Liver (tissue), 9 donors: ENCODE results near the gene GLMN. TPM values are rescaled to one million over a fixed set of nuclear protein-coding genes. Genes with fewer than 3 reads are reported as not detected.

Experiments
- DNase-seq: peaks from one replicate; pipeline ENCODE4 v3.0.0-alpha.2; 2017; ENCODE audit warnings: low spot score
- H3K27ac ChIP-seq, 2 donors: one replicate each; pipeline ENCODE4 v1.7.0; 2013; ENCODE audit warnings: inconsistent platforms in 2 of 2, low read length in 2 of 2, control low read depth in 1 of 2, low read depth in 1 of 2, mild to moderate bottlenecking in 1 of 2
- H3K27me3 ChIP-seq, 4 donors: one replicate each; pipeline versions ENCODE4 v1.6.1 to v1.7.0; 2013; ENCODE audit warnings: low read length in 3 of 4, inconsistent platforms in 1 of 4, mild to moderate bottlenecking in 1 of 4, moderate library complexity in 1 of 4; ENCODE audit not compliant: control insufficient read depth in 4 of 4, insufficient read depth in 4 of 4
- H3K36me3 ChIP-seq, 4 donors: one replicate each; pipeline versions ENCODE4 v1.6.1 to v1.7.0; 2013; ENCODE audit warnings: low read length in 3 of 4, mild to moderate bottlenecking in 3 of 4, low read depth in 1 of 4, moderate library complexity in 1 of 4; ENCODE audit not compliant: control insufficient read depth in 4 of 4, insufficient read depth in 3 of 4
- H3K4me1 ChIP-seq, 4 donors: one replicate each; pipeline versions ENCODE4 v1.6.1 to v1.7.0; 2013; ENCODE audit warnings: low read length in 3 of 4, mild to moderate bottlenecking in 3 of 4, moderate library complexity in 1 of 4; ENCODE audit not compliant: control insufficient read depth in 4 of 4, insufficient read depth in 4 of 4
- H3K4me3 ChIP-seq, 3 donors: one replicate each; pipeline versions ENCODE4 v1.6.1 to v1.7.0; 2013; ENCODE audit warnings: low read length in 3 of 3, control low read depth in 1 of 3, low read depth in 1 of 3, mild to moderate bottlenecking in 1 of 3
- H3K9ac ChIP-seq, 2 donors: one replicate each; pipeline ENCODE4 v1.7.0; 2013; ENCODE audit warnings: low read length in 2 of 2, mild to moderate bottlenecking in 2 of 2, moderate library complexity in 2 of 2, control low read depth in 1 of 2, low read depth in 1 of 2
- H3K9me3 ChIP-seq, 4 donors: one replicate each; pipeline versions ENCODE4 v1.6.1 to v1.7.0; 2013; ENCODE audit warnings: low read length in 3 of 4; ENCODE audit not compliant: control insufficient read depth in 4 of 4
- ATF3 ChIP-seq: IDR thresholded peaks from 2 replicates; pipeline ENCODE4 v1.6.1; 2016; ENCODE audit warnings: antibody characterized with exemption
- CTCF ChIP-seq: fragments of 150-350 bp; IDR thresholded peaks from 2 replicates; pipeline ENCODE4 v1.5.1; 2017; ENCODE audit warnings: improper control_type of control experiment, low read depth, low read length; ENCODE audit not compliant: missing input control
- FOXA2 ChIP-seq: IDR thresholded peaks from 2 replicates; pipeline ENCODE4 v1.6.1; 2016; ENCODE audit warnings: antibody characterized with exemption
- HNF4A ChIP-seq, 2 donors: conservative IDR thresholded peaks; 2 replicates each; pipeline ENCODE4 v1.6.1; 2016; ENCODE audit warnings: antibody characterized with exemption in 2 of 2, mild to moderate bottlenecking in 2 of 2
- HNF4G ChIP-seq: IDR thresholded peaks from 2 replicates; pipeline ENCODE4 v1.6.1; 2016; ENCODE audit warnings: antibody characterized with exemption
- JUND ChIP-seq, 2 donors: IDR thresholded peaks; 2 replicates each; pipeline ENCODE4 v1.6.1; 2016; ENCODE audit warnings: antibody characterized with exemption in 2 of 2
- MAX ChIP-seq: IDR thresholded peaks from 2 replicates; pipeline ENCODE4 v1.6.1; 2016; ENCODE audit warnings: antibody characterized with exemption
- NR2F2 ChIP-seq: IDR thresholded peaks from 2 replicates; pipeline ENCODE4 v1.6.1; 2016; ENCODE audit warnings: antibody characterized with exemption
- RAD21 ChIP-seq, 2 donors: IDR thresholded peaks; 2 replicates each; pipeline ENCODE4 v1.6.1; 2016; ENCODE audit warnings: antibody characterized with exemption in 2 of 2, mild to moderate bottlenecking in 2 of 2
- REST ChIP-seq: IDR thresholded peaks from 2 replicates; pipeline ENCODE4 v1.6.1; 2016; ENCODE audit warnings: antibody characterized with exemption, mild to moderate bottlenecking
- SP1 ChIP-seq: IDR thresholded peaks from 2 replicates; pipeline ENCODE4 v1.6.1; 2018; ENCODE audit warnings: antibody characterized with exemption, mild to moderate bottlenecking
- TAF1 ChIP-seq: conservative IDR thresholded peaks from 2 replicates; pipeline ENCODE4 v1.6.1; 2016; ENCODE audit warnings: antibody characterized with exemption, mild to moderate bottlenecking
- YY1 ChIP-seq: IDR thresholded peaks from 2 replicates; pipeline ENCODE4 v1.6.1; 2016; ENCODE audit warnings: antibody characterized with exemption, mild to moderate bottlenecking
- ZBTB33 ChIP-seq: IDR thresholded peaks from 2 replicates; pipeline ENCODE4 v1.6.1; 2016; ENCODE audit warnings: antibody characterized with exemption
- WGBS: extraction: QIAGEN DNeasy Blood & Tissue Kit; methylation state at CpG from one replicate; pipeline ENCODE4 v1.1.7; 2013; 5-methylcytosine and 5-hydroxymethylcytosine counted together
- polyA plus RNA-seq, 2 donors: library from polyadenylated mRNA; stranded (reverse) in 1 of 2; unstranded in 1 of 2; fragments of 200-250 nt in 1 of 2; fragments of >200 nt in 1 of 2; fragmentation: Nextera tagmentation in 1 of 2; extraction: Ambion mirVana in 1 of 2; gene quantifications; one replicate each; pipeline versions ENCODE4 v1.2.1 to v1.2.3, GENCODE V29; 2013 to 2015
- total RNA-seq, 2 donors: library from RNA; depleted of rRNA; stranded (reverse); fragments of >200 nt; gene quantifications; one replicate each; pipeline ENCODE4 v1.2.3, GENCODE V29; 2014
- donor health status: healthy.
- donor health status: healthy.
- donor health status: healthy.
- donor health status: healthy.
- donor health status: healthy.

GLMN gene
- total RNA-seq: 1 to 10 TPM; 3.2 to 3.3 TPM
- 1 to 10 TPM; 1.1 to 3.7 TPM for polyA plus RNA-seq

GRCh38 chr1:92298573-92299476 is at the start of gene GLMN, which contains the start of gene RPAP2:
Gene GLMN (minus strand): TSS chr1:92298987. CDS start chr1:92297999, 988 bp downstream.
Gene RPAP2 (plus strand): TSS chr1:92299059. CDS start chr1:92299074, 15 bp downstream.
- WGBS: under 1% methylated on average over 76 of the region's 76 CpGs
- H3K4me1 ChIP-seq: peaks cover 3 to 9% (median 4%) of the 10 kb centered on the region in 4 donors
- DNase-seq: peak; percentile 82
- H3K27ac ChIP-seq: peak within 1 kb of the TSS; percentile 84 to 94
- TF ChIP-seq JUND (IDR thresholded peaks at IDR 0.05): peak in 1 of 2 donors; percentile 40
- TF ChIP-seq CTCF: no peak
- peak; percentile 66 for TF ChIP-seq TAF1
- peak in 1 of 2 donors; percentile 34 for TF ChIP-seq HNF4A (conservative IDR thresholded peaks at IDR 0.05)
- TF ChIP-seq YY1: peak; percentile 96
- no peak for TF ChIP-seq MAX
- TF ChIP-seq REST: peak; percentile 13
- TF ChIP-seq SP1: peak; percentile 33
- TF ChIP-seq RAD21 (IDR thresholded peaks at IDR 0.05): peak; percentile 15 to 20
- no peak for TF ChIP-seq ZBTB33
- peak within 1 kb of the TSS; percentile 49 to 86 for H3K9ac ChIP-seq
- peak within 1 kb of the TSS; percentile 63 to 85 (median 70) for H3K4me3 ChIP-seq
- H3K36me3 ChIP-seq: peaks cover 0 to 2% (median under 1%) of the 10 kb centered on the region in 4 donors
- H3K27me3 ChIP-seq: no peaks in the 10 kb centered on the region
- no peaks in the 10 kb centered on the region for H3K9me3 ChIP-seq

GRCh38 chr1:92346866-92347640 is 48.3 kb upstream of the GLMN start:
- no peak overlapping the region for H3K9ac ChIP-seq
- no peaks in the 10 kb centered on the region for H3K9me3 ChIP-seq
- H3K36me3 ChIP-seq: peaks cover 3 to 12% (median 9%) of the 10 kb centered on the region in 4 donors
- no peak overlapping the region for H3K4me3 ChIP-seq
- DNase-seq: no peak
- no peak for TF ChIP-seq TAF1
- TF ChIP-seq FOXA2: no peak
- TF ChIP-seq SP1: no peak
- no peak for TF ChIP-seq ATF3
- no peak for TF ChIP-seq HNF4G
- TF ChIP-seq YY1: no peak
- no peak for TF ChIP-seq ZBTB33
- TF ChIP-seq NR2F2: no peak
- TF ChIP-seq JUND (IDR thresholded peaks at IDR 0.05): no peak
- TF ChIP-seq HNF4A (conservative IDR thresholded peaks at IDR 0.05): no peak
- no peaks in the 10 kb centered on the region for H3K27me3 ChIP-seq
- 90% methylated on average over 1 of the region's 1 CpG for WGBS
- no peaks in the 10 kb centered on the region for H3K4me1 ChIP-seq
- H3K27ac ChIP-seq: no peak overlapping the region
